HEK293 (cell line): Measurements from ENCODE around the gene SLC10A1.

Experiments
- BCL11A ChIP-seq: fragments of 450-650 bp; formaldehyde crosslinking; IDR thresholded peaks from 2 replicates; pipeline ENCODE4 v1.5.1; 2016; ENCODE audit warnings: low read depth, missing biosample characterization, missing genetic modification characterization
- KLF1 ChIP-seq: fragments of 450-650 bp; formaldehyde crosslinking; IDR thresholded peaks from 2 replicates; pipeline ENCODE4 v1.5.1; 2016; ENCODE audit warnings: missing biosample characterization, missing genetic modification characterization
- PRDM2 ChIP-seq: fragments of 450-650 bp; formaldehyde crosslinking; IDR thresholded peaks from 2 replicates; pipeline ENCODE4 v1.5.1; 2016; ENCODE audit warnings: missing biosample characterization, missing genetic modification characterization, borderline replicate concordance
- YY1 ChIP-seq: fragments of 450-650 bp; formaldehyde crosslinking; IDR thresholded peaks from 2 replicates; pipeline ENCODE4 v1.5.1; 2018; ENCODE audit warnings: missing biosample characterization, missing genetic modification characterization
- ZNF621 ChIP-seq: fragments of 450-650 bp; formaldehyde crosslinking; IDR thresholded peaks from 2 replicates; pipeline ENCODE4 v1.5.1; 2017; ENCODE audit warnings: missing biosample characterization, missing genetic modification characterization
- ZNF629 ChIP-seq: fragments of 450-650 bp; formaldehyde crosslinking; IDR thresholded peaks from 2 replicates; pipeline ENCODE4 v1.5.1; 2017; ENCODE audit warnings: missing biosample characterization, missing genetic modification characterization
- ZNF768 ChIP-seq: fragments of 450-650 bp; formaldehyde crosslinking; IDR thresholded peaks from 2 replicates; pipeline ENCODE4 v1.5.1; 2018; ENCODE audit warnings: missing biosample characterization, mild to moderate bottlenecking, missing genetic modification characterization
- TF ChIP-seq, protein P1 (sequence below): fragments of 450-650 bp; formaldehyde crosslinking; IDR thresholded peaks from 2 replicates; pipeline ENCODE4 v1.5.1; 2016; ENCODE audit warnings: missing biosample characterization, missing genetic modification characterization
- TF ChIP-seq, protein P2 (sequence below): fragments of 450-650 bp; formaldehyde crosslinking; IDR thresholded peaks from 2 replicates; pipeline ENCODE4 v1.5.1; 2016; ENCODE audit warnings: missing biosample characterization, missing genetic modification characterization

GRCh38 chr14:69770559-69770958 is 26.5 kb downstream of the SLC10A1 start:
- TF ChIP-seq YY1 (no peak), ZNF768 (no peak), PRDM2 (tag by site-specific recombination) (no peak), KLF1 (tag by site-specific recombination) (no peak), ZNF621 (no peak), ZNF629 (tag by site-specific recombination) (no peak), BCL11A (tag by site-specific recombination) (no peak)
- TF ChIP-seq, protein P1, sequence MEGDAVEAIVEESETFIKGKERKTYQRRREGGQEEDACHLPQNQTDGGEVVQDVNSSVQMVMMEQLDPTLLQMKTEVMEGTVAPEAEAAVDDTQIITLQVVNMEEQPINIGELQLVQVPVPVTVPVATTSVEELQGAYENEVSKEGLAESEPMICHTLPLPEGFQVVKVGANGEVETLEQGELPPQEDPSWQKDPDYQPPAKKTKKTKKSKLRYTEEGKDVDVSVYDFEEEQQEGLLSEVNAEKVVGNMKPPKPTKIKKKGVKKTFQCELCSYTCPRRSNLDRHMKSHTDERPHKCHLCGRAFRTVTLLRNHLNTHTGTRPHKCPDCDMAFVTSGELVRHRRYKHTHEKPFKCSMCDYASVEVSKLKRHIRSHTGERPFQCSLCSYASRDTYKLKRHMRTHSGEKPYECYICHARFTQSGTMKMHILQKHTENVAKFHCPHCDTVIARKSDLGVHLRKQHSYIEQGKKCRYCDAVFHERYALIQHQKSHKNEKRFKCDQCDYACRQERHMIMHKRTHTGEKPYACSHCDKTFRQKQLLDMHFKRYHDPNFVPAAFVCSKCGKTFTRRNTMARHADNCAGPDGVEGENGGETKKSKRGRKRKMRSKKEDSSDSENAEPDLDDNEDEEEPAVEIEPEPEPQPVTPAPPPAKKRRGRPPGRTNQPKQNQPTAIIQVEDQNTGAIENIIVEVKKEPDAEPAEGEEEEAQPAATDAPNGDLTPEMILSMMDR (tag by site-specific recombination) = no peak
- TF ChIP-seq, protein P2, sequence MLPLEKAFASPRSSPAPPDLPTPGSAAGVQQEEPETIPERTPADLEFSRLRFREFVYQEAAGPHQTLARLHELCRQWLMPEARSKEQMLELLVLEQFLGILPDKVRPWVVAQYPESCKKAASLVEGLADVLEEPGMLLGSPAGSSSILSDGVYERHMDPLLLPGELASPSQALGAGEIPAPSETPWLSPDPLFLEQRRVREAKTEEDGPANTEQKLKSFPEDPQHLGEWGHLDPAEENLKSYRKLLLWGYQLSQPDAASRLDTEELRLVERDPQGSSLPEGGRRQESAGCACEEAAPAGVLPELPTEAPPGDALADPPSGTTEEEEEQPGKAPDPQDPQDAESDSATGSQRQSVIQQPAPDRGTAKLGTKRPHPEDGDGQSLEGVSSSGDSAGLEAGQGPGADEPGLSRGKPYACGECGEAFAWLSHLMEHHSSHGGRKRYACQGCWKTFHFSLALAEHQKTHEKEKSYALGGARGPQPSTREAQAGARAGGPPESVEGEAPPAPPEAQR = no peak
